GM12891 (cell line): Measurements from ENCODE around the gene GPC6.

Experiments
- POLR2A ChIP-seq: IDR thresholded peaks from 2 replicates; pipeline ENCODE4 v1.6.1; 2011; ENCODE audit warnings: low read depth, low read length, control low read depth
- POLR2AphosphoS5 ChIP-seq: IDR thresholded peaks from 2 replicates; pipeline ENCODE4 v1.6.1; 2011; ENCODE audit warnings: low read depth, low read length, control low read depth

DNA sequence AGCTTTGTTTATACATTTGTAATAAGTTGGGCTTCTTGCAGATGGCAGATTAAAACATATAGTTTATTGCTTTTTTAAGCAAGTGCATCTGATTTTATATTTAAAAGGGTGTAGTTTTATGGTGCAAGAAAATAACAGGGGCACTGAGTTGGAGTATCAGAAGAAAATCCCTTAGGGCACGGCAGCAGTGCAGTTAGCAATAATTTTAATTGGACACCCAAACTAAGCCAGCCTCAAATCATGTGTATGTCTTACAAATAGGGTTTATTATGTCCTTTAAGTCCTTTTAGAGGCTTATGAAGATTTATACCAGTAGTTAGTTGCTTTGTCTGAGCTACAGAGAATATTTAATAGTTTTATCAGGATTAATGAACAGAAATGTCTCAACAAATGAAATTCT lies 57.5 kb downstream of the GPC6 start:
- no peak for TF ChIP-seq POLR2AphosphoS5
- TF ChIP-seq POLR2A = no peak
